IMR-90 (cell line): Measurements from ENCODE around the gene ZMIZ2. TPM values are rescaled to one million over a fixed set of nuclear protein-coding genes. Genes with fewer than 3 reads are reported as not detected.

Experiments
- MXI1 ChIP-seq: IDR thresholded peaks from 2 replicates; pipeline ENCODE4 v1.6.1; 2012; ENCODE audit warnings: low read depth, mild to moderate bottlenecking, low read length, moderate library complexity, borderline replicate concordance
- NFE2L2 ChIP-seq: fragments of 150-350 bp; IDR thresholded peaks from 2 replicates; pipeline ENCODE4 v1.6.1; 2016; ENCODE audit warnings: low read depth, mild to moderate bottlenecking, low read length
- RCOR1 ChIP-seq: IDR thresholded peaks from 2 replicates; pipeline ENCODE4 v1.6.1; 2012; ENCODE audit warnings: mild to moderate bottlenecking, low read length, improper control_type of control experiment; ENCODE audit not compliant: insufficient replicate concordance
- polyA plus RNA-seq, 3 experiments: library from polyadenylated mRNA; depleted of rRNA; stranded (reverse); fragments of >200 nt; gene quantifications; 2 replicates each; pipeline ENCODE4 v1.2.3, GENCODE V29; 2012; ENCODE audit warnings: low replicate concordance in 1 of 3
- total RNA-seq: library from RNA; depleted of rRNA; stranded (reverse); fragments of >200 nt; gene quantifications from 2 replicates; pipeline ENCODE4 v1.2.3, GENCODE V29; 2012

ZMIZ2 gene
- total and polyA plus RNA-seq, 2 of the 4 experiments (the other 2 are of a cell fraction): 3.0 to 24.0 TPM

GRCh38 chr7:44796504-44797328 lies 48.1 kb downstream of the ZMIZ2 start, which contains the start of gene PPIA (continued):
- TF ChIP-seq MXI1 (peak; percentile 98), RCOR1 (no peak), NFE2L2 (no peak)
